Muscle of leg (tissue), 11 donors: Measurements from ENCODE around the gene DDX41. TPM values are rescaled to one million over a fixed set of nuclear protein-coding genes. Genes with fewer than 3 reads are reported as not detected.
"Not testable (repeated sequence)": the region's sequence is repeated elsewhere in the genome, so short reads cannot be mapped to it uniquely, and the experiment has no call there.

Experiments
- DNase-seq: peaks from one replicate; pipeline ENCODE4 v3.0.0; 2013
- H3K27ac ChIP-seq: one replicate; pipeline ENCODE4 v1.5.1; 2013; ENCODE audit warnings: mild to moderate bottlenecking, low read length, control low read depth
- H3K27me3 ChIP-seq: one replicate; pipeline ENCODE4 v1.6.1; 2013; ENCODE audit warnings: low read length; ENCODE audit not compliant: control insufficient read depth, insufficient read depth
- H3K36me3 ChIP-seq: one replicate; pipeline ENCODE4 v1.6.1; 2013; ENCODE audit warnings: low read length; ENCODE audit not compliant: control insufficient read depth, insufficient read depth
- H3K4me1 ChIP-seq: one replicate; pipeline ENCODE4 v1.6.1; 2013; ENCODE audit warnings: low read length; ENCODE audit not compliant: control insufficient read depth, insufficient read depth
- H3K4me3 ChIP-seq: one replicate; pipeline ENCODE4 v1.5.1; 2013; ENCODE audit warnings: low read length, control low read depth
- H3K9me3 ChIP-seq: replicated peaks from 2 replicates; pipeline ENCODE4 v1.6.1; 2013; ENCODE audit warnings: low read depth, low read length; ENCODE audit not compliant: control insufficient read depth
- WGBS: methylation state at CpG from one replicate; pipeline ENCODE4 v1.1.5; 2013; ENCODE audit warnings: missing lambda C conversion rate; ENCODE audit not compliant: insufficient coverage; 5-methylcytosine and 5-hydroxymethylcytosine counted together
- polyA plus RNA-seq, 8 donors: library from polyadenylated mRNA; unstranded; fragments of 120-200 nt; gene quantifications; one replicate each; pipeline versions ENCODE4 v1.2.1 to v1.2.3, GENCODE V29; 2013; ENCODE audit warnings: inconsistent platforms in 1 of 8, low replicate concordance in 1 of 8; ENCODE audit not compliant: insufficient read length in 8 of 8, insufficient read depth in 1 of 8
- total RNA-seq: library from RNA; stranded (reverse); fragments of 120-200 nt; gene quantifications from one replicate; pipeline ENCODE4 v1.2.4, GENCODE V29; 2013

DDX41 gene
- total and polyA plus RNA-seq, 9 donors: 44.4 to 69.0 (median 54.0) TPM

DNA sequence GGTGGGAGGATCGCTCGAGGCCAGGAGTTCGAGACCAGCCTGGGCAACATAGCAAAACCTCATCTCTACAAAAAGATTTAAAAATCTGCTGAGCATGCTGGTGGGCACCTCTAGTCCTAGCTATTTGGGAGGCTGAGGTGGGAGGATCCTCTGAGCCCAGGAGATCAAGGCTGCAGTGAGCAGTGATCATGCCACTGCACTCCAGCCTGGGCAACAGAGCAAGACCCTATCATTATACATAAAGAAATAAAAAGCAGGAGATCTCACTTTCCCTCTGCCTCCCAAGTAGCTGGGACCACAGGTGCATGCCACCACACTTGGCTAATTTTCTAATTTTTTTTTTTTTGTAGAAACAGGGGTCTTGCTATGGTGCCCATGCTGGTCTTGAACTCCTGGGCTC lies 31.0 kb downstream of the DDX41 start:
- not testable (repeated sequence) for DNase-seq, H3K27ac ChIP-seq

GRCh38 chr5:177484902-177485549 lies 31.7 kb downstream of the DDX41 start:
- Histone ChIP-seq H3K27ac (peak overlapping the region; percentile 20), H3K36me3 (peaks cover 81% of the 10 kb centered on the region), H3K27me3 (no peaks in the 10 kb centered on the region), H3K4me1 (peaks cover 36% of the 10 kb centered on the region), H3K9me3 (no peaks in the 10 kb centered on the region), H3K4me3 (no peak overlapping the region)
- WGBS: 57% methylated on average over 10 of the region's 13 CpGs
- no peak for DNase-seq

More for the DNA sequence above, 31.0 kb downstream of the DDX41 start:
- Histone ChIP-seq H3K36me3 (peaks cover 88% of the 10 kb centered on the region), H3K4me1 (peaks cover 40% of the 10 kb centered on the region)
- H3K4me3 ChIP-seq, H3K27me3 ChIP-seq, H3K9me3 ChIP-seq: not testable (repeated sequence)
- no CpG with 5 or more reads among the region's 3 CpGs for WGBS

- Histone ChIP-seq H3K4me1 (peaks cover 37% of the 10 kb centered on the region), H3K27me3 (no peaks in the 10 kb centered on the region), H3K27ac (peak overlapping the region; percentile 20), H3K36me3 (peaks cover 73% of the 10 kb centered on the region), H3K9me3 (no peaks in the 10 kb centered on the region), H3K4me3 (no peak overlapping the region)
- no peak for DNase-seq
- 78% methylated on average over 22 of the region's 22 CpGs for WGBS
Observed at GRCh38 chr5:177483994-177484901, 32.5 kb downstream of the DDX41 start.

GRCh38 chr5:177483042-177483441 lies 33.7 kb downstream of the DDX41 start:
- H3K9me3 ChIP-seq: no peaks in the 10 kb centered on the region
- H3K4me1 ChIP-seq: peaks cover 38% of the 10 kb centered on the region
- H3K4me3 ChIP-seq: no peak overlapping the region
- H3K27ac ChIP-seq: no peak overlapping the region
- peaks cover 61% of the 10 kb centered on the region for H3K36me3 ChIP-seq
- H3K27me3 ChIP-seq: no peaks in the 10 kb centered on the region
- 91% methylated on average over 5 of the region's 9 CpGs for WGBS
- DNase-seq: no peak

DNA sequence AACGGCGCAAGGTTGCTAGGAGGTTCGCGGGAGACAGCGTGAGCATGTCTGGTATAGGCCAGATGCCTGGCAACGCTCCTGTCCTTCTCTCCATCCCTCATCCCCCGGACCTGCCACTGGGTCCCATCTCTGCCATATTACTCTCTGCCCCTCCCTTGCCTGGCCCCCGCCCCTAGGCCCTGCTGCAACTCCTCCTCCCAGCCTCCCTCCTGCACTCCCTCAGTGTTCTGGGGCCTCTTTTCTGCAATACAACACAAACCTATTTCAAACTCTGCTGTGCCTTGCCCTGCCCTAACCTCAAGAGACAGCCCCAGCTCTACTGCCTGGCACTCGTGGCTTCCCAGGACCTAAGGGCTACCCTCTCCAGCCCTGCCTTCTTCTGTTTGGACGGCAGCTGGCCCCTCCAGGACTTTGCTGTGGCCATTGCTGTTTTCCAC lies 34.4 kb downstream of the DDX41 start:
- Histone ChIP-seq H3K4me3 (no peak overlapping the region), H3K4me1 (peaks cover 38% of the 10 kb centered on the region), H3K27ac (no peak overlapping the region), H3K27me3 (no peaks in the 10 kb centered on the region), H3K36me3 (peaks cover 54% of the 10 kb centered on the region), H3K9me3 (no peaks in the 10 kb centered on the region)
- WGBS: 73% methylated on average over 10 of the region's 10 CpGs
- peak; percentile 27 for DNase-seq

GRCh38 chr5:177479774-177480173 lies 37.0 kb downstream of the DDX41 start:
- 35% methylated on average over 5 of the region's 14 CpGs for WGBS
- DNase-seq: peak; percentile 60
- Histone ChIP-seq H3K9me3 (no peaks in the 10 kb centered on the region), H3K4me3 (no peak overlapping the region), H3K27ac (peak overlapping the region; percentile 55), H3K36me3 (peaks cover 31% of the 10 kb centered on the region), H3K27me3 (no peaks in the 10 kb centered on the region), H3K4me1 (peaks cover 40% of the 10 kb centered on the region)

GRCh38 chr5:177478711-177479646 lies 37.8 kb downstream of the DDX41 start:
- no peaks in the 10 kb centered on the region for H3K9me3 ChIP-seq
- peaks cover 41% of the 10 kb centered on the region for H3K4me1 ChIP-seq
- H3K36me3 ChIP-seq: peaks cover 23% of the 10 kb centered on the region
- peak overlapping the region; percentile 51 for H3K27ac ChIP-seq
- DNase-seq: peak; percentile 76
- no peaks in the 10 kb centered on the region for H3K27me3 ChIP-seq
- H3K4me3 ChIP-seq: no peak overlapping the region
- WGBS: 32% methylated on average over 14 of the region's 18 CpGs

DNA sequence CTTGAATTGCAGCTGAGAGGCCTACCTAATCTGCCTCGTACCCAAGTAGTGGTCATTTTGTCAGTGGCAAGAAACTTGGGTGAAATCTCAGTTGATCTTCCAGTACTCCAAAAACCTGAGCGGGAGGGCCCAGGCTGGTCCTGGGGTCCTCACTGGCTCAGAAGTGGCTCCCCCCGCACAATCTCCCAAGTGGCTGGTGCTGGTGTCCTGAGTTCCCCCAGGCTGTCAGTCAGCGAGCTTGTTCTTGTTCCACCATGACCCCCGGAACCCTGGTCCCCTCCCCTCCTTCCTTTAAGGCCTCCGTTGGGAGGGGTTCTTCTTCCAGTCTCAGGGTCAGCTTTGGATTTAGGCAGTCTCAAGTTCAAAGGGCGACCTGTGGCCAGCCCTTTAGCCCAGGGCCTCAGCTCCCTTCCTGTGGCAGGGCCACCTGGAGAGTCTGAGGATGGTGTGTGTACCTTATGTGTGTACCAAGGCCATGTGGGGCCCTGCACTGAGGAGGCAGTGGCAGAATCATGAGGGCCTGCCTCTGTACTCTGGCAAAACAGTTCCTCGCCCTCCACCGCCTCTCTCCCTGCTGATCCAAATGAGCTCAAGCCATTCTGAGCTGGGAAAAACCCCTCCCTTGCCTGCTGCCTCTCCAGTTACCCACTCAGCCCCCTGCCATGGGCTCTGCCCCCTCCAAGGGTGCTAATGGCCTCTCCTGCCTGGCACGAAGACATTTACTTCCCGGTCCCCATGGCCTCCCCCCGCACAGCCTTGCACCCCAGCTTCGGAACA lies 38.9 kb downstream of the DDX41 start:
- Histone ChIP-seq H3K27ac (no peak overlapping the region), H3K4me3 (no peak overlapping the region), H3K9me3 (no peaks in the 10 kb centered on the region), H3K27me3 (no peaks in the 10 kb centered on the region), H3K4me1 (peaks cover 38% of the 10 kb centered on the region), H3K36me3 (peaks cover 12% of the 10 kb centered on the region)
- no peak for DNase-seq
- 79% methylated on average over 10 of the region's 13 CpGs for WGBS

GRCh38 chr5:177476531-177477233 lies 40.1 kb downstream of the DDX41 start:
- Histone ChIP-seq H3K4me1 (peaks cover 45% of the 10 kb centered on the region), H3K9me3 (no peaks in the 10 kb centered on the region), H3K27ac (no peak overlapping the region), H3K36me3 (peaks cover 9% of the 10 kb centered on the region), H3K4me3 (no peak overlapping the region), H3K27me3 (no peaks in the 10 kb centered on the region)
- 64% methylated on average over 7 of the region's 18 CpGs for WGBS
- no peak for DNase-seq
